ENCODE data around the gene PSME4. TPM values are rescaled to one million over a fixed set of nuclear protein-coding genes. Genes with fewer than 3 reads are reported as not detected.

The PSME4 gene
- polyA plus RNA-seq, 3 donors, result 2.1 to 17.7 (median 3.1) TPM

DNA sequence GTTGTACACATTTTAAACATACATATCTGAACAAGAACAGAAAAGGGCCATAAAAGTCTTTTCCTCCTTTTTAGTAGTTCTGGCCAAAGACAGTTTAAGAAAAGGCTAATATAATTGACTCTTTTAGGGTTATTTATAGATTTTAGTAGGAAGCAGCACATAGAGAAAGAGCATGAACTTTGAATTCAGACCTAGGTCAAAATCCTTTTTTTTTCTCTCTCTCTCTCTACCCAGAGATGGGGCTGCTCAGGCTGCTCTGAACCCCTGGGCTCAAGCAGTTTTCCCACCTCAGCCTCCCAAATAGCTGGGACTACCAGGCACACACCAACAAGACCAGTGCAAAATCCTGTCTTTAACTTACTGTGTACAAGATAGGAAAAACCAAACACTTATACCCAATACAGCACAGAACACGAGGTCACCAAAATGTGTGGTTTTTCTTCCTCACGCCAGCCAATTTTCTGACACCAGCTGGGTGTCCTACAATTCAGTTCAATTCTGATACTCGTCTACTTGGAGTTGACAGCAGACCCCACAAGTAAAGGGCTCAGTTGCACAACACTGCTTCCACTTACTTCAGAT, 151.8 kb downstream of the PSME4 start:
- no peaks in the 10 kb centered on the region for H3K9me3 ChIP-seq (replicated peaks in 1 of 2; ENCODE audit: control insufficient read depth in 1 of 2, insufficient read depth in 1 of 2, low read length in 2 of 2)
- H3K4me2 ChIP-seq (replicated peaks; ENCODE audit: extremely low read depth, low read length, poor library complexity, severe bottlenecking), result no peak overlapping the region
- H3K36me3 ChIP-seq (replicated peaks in 1 of 2; ENCODE audit: control insufficient read depth in 1 of 2, insufficient read depth in 2 of 2, low read length in 2 of 2), result peaks cover 52 to 62% of the 10 kb centered on the region in 2 donors
- H3K27ac ChIP-seq (ENCODE audit: low read depth in 1 of 2, low read length in 2 of 2), result no peak overlapping the region
- peaks cover 0 to 2% (median 0%) of the 10 kb centered on the region in 3 donors for H3K27me3 Mint-ChIP-seq (ENCODE audit: low read depth in 3 of 3)
- peak overlapping the region in 1 of 7 donors; percentile 46 for H3K27ac Mint-ChIP-seq
- H2AFZ ChIP-seq (ENCODE audit: insufficient read depth, low read depth, low read length, poor library complexity, severe bottlenecking), result no peak overlapping the region
- no peaks in the 10 kb centered on the region for H3K4me1 ChIP-seq (ENCODE audit: control insufficient read depth in 1 of 2, insufficient read depth in 2 of 2, low read length in 2 of 2)
- no peaks in the 10 kb centered on the region for H3K79me2 ChIP-seq (ENCODE audit: insufficient read depth, low read length)
- H3K9ac ChIP-seq (ENCODE audit: insufficient read depth, low read length, poor library complexity, severe bottlenecking), result no peak overlapping the region
- no peaks in the 10 kb centered on the region for H3K9me3 Mint-ChIP-seq
- H3K4me3 ChIP-seq (replicated peaks in 1 of 3; ENCODE audit: low read depth in 2 of 3, low read length in 3 of 3), result no peak overlapping the region
- peaks cover 43 to 61% of the 10 kb centered on the region in 2 donors for H3K36me3 Mint-ChIP-seq
- H4K20me1 ChIP-seq (ENCODE audit: insufficient read depth, low read length), result no peaks in the 10 kb centered on the region
- 100% methylated on average over 2 of the region's 3 CpGs for WGBS (ENCODE audit: insufficient coverage)
- intact Hi-C loops (cut with micrococcal nuclease), result no loop called here
- no peak overlapping the region for H3K4me3 Mint-ChIP-seq
- no peak for DNase-seq
- no peaks in the 10 kb centered on the region for H3K27me3 ChIP-seq (ENCODE audit: control insufficient read depth in 2 of 2, insufficient read depth in 2 of 2, low read length in 2 of 2)
- TF ChIP-seq, protein P1, sequence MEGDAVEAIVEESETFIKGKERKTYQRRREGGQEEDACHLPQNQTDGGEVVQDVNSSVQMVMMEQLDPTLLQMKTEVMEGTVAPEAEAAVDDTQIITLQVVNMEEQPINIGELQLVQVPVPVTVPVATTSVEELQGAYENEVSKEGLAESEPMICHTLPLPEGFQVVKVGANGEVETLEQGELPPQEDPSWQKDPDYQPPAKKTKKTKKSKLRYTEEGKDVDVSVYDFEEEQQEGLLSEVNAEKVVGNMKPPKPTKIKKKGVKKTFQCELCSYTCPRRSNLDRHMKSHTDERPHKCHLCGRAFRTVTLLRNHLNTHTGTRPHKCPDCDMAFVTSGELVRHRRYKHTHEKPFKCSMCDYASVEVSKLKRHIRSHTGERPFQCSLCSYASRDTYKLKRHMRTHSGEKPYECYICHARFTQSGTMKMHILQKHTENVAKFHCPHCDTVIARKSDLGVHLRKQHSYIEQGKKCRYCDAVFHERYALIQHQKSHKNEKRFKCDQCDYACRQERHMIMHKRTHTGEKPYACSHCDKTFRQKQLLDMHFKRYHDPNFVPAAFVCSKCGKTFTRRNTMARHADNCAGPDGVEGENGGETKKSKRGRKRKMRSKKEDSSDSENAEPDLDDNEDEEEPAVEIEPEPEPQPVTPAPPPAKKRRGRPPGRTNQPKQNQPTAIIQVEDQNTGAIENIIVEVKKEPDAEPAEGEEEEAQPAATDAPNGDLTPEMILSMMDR (IDR thresholded peaks at IDR 0.05), result no peak
- no peaks in the 10 kb centered on the region for H3K4me1 Mint-ChIP-seq

Small RNA genes within 50 kb of the gene (small RNA-seq; reads per million reads assigned to genes)
- not detected for gene MIR3682 (ENCODE audit: insufficient read length, low read depth)

Other genes starting within 250 kb of the PSME4 start
- gene CHAC2, start 203.2 kb downstream of the PSME4 start, polyA plus RNA-seq, result under 1 TPM; 0.07 to 0.40 (median 0.20) TPM
- 10 to 100 TPM in 1 of 3 donors, 1 to 10 TPM in 2; 6.7 to 14.9 (median 8.1) TPM for gene ASB3, start 184.0 kb downstream of the PSME4 start, polyA plus RNA-seq
- gene ERLEC1, start 183.9 kb downstream of the PSME4 start, polyA plus RNA-seq, result 10 to 100 TPM; 11.4 to 23.8 (median 23.7) TPM
- gene GPR75, start 111.0 kb downstream of the PSME4 start, polyA plus RNA-seq, result 1 to 10 TPM in 1 of 3 donors, not detected in 2; 2.2 TPM
- 10 to 100 TPM in 2 of 3 donors, 1 to 10 TPM in 1; 6.2 to 10.8 (median 10.3) TPM for gene ACYP2, start 144.6 kb upstream of the PSME4 start, polyA plus RNA-seq